ENCODE measurements around the gene DDIT3. TPM values are rescaled to one million over a fixed set of nuclear protein-coding genes. Genes with fewer than 3 reads are reported as not detected.
A peak's percentile ranks its signal among the peaks of the same experiment; 100 is the strongest.

Gene DDIT3
- polyA plus RNA-seq, 3 donors: 9.3 to 163 (median 9.4) TPM

GRCh38 chr12:57534991-57535543 lies 14.8 kb upstream of the DDIT3 start:
- H3K4me2 ChIP-seq (replicated peaks; ENCODE audit: extremely low read depth, low read length, poor library complexity, severe bottlenecking): no peak overlapping the region
- H2AFZ ChIP-seq (ENCODE audit: insufficient read depth, low read depth, low read length, poor library complexity, severe bottlenecking): no peak overlapping the region
- no peak overlapping the region for H3K4me3 ChIP-seq (replicated peaks in 1 of 3; ENCODE audit: low read depth in 2 of 3, low read length in 3 of 3)
- H3K9me3 ChIP-seq (replicated peaks in 1 of 2; ENCODE audit: control insufficient read depth in 1 of 2, insufficient read depth in 1 of 2, low read length in 2 of 2): no peaks in the 10 kb centered on the region
- Mint-ChIP-seq H3K36me3 (peaks cover 77 to 92% of the 10 kb centered on the region in 2 donors), H3K27ac (no peak overlapping the region), H3K9me3 (no peaks in the 10 kb centered on the region), H3K4me1 (no peaks in the 10 kb centered on the region), H3K4me3 (no peak overlapping the region), H3K27me3 (ENCODE audit: low read depth in 3 of 3) (no peaks in the 10 kb centered on the region)
- peaks cover 68 to 94% of the 10 kb centered on the region in 2 donors for H3K36me3 ChIP-seq (replicated peaks in 1 of 2; ENCODE audit: control insufficient read depth in 1 of 2, insufficient read depth in 2 of 2, low read length in 2 of 2)
- intact Hi-C loops (cut with micrococcal nuclease): no loop called here
- H3K9ac ChIP-seq (ENCODE audit: insufficient read depth, low read length, poor library complexity, severe bottlenecking): no peak overlapping the region
- H3K27me3 ChIP-seq (ENCODE audit: control insufficient read depth in 2 of 2, insufficient read depth in 2 of 2, low read length in 2 of 2): no peaks in the 10 kb centered on the region
- H4K20me1 ChIP-seq (ENCODE audit: insufficient read depth, low read length): peaks cover 24% of the 10 kb centered on the region
- WGBS (ENCODE audit: insufficient coverage): 100% methylated on average over 2 of the region's 3 CpGs
- no peaks in the 10 kb centered on the region for H3K79me2 ChIP-seq (ENCODE audit: insufficient read depth, low read length)
- no peak overlapping the region for H3K27ac ChIP-seq (ENCODE audit: low read depth in 1 of 2, low read length in 2 of 2)
- TF ChIP-seq, protein P1, sequence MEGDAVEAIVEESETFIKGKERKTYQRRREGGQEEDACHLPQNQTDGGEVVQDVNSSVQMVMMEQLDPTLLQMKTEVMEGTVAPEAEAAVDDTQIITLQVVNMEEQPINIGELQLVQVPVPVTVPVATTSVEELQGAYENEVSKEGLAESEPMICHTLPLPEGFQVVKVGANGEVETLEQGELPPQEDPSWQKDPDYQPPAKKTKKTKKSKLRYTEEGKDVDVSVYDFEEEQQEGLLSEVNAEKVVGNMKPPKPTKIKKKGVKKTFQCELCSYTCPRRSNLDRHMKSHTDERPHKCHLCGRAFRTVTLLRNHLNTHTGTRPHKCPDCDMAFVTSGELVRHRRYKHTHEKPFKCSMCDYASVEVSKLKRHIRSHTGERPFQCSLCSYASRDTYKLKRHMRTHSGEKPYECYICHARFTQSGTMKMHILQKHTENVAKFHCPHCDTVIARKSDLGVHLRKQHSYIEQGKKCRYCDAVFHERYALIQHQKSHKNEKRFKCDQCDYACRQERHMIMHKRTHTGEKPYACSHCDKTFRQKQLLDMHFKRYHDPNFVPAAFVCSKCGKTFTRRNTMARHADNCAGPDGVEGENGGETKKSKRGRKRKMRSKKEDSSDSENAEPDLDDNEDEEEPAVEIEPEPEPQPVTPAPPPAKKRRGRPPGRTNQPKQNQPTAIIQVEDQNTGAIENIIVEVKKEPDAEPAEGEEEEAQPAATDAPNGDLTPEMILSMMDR (IDR thresholded peaks at IDR 0.05): no peak
- no peak for DNase-seq
- no peaks in the 10 kb centered on the region for H3K4me1 ChIP-seq (ENCODE audit: control insufficient read depth in 1 of 2, insufficient read depth in 2 of 2, low read length in 2 of 2)

DNA sequence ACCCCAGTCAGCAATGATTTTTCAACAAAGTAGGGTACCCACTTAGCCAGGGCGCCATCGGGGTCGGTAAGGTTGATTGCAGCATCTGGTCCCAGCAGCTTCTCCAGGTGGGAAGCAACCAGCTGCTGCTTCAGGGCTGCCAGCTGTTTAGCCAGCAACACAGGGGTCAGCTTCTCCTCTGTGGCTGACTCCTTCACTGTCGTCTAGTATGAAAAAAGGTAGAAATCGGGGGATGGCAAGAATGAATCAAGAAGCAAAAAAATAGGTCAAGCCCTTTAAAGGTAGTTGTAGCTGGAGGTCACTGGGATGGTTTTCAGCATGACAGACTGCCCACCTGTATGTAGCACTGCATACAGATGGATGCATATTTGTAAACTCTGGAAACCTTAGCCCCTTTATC lies 13.9 kb upstream of the DDIT3 start:
- no peak for DNase-seq
- no peak overlapping the region for H2AFZ ChIP-seq (ENCODE audit: insufficient read depth, low read depth, low read length, poor library complexity, severe bottlenecking)
- no peaks in the 10 kb centered on the region for H3K4me1 ChIP-seq (ENCODE audit: control insufficient read depth in 1 of 2, insufficient read depth in 2 of 2, low read length in 2 of 2)
- no peaks in the 10 kb centered on the region for H3K27me3 Mint-ChIP-seq (ENCODE audit: low read depth in 3 of 3)
- intact Hi-C loops (cut with micrococcal nuclease): no loop called here
- H3K36me3 Mint-ChIP-seq: peaks cover 78 to 92% of the 10 kb centered on the region in 2 donors
- peak overlapping the region in 1 of 2 donors; percentile 31 for H3K27ac ChIP-seq (ENCODE audit: low read depth in 1 of 2, low read length in 2 of 2)
- peaks cover 27% of the 10 kb centered on the region for H4K20me1 ChIP-seq (ENCODE audit: insufficient read depth, low read length)
- H3K36me3 ChIP-seq (replicated peaks in 1 of 2; ENCODE audit: control insufficient read depth in 1 of 2, insufficient read depth in 2 of 2, low read length in 2 of 2): peaks cover 74 to 93% of the 10 kb centered on the region in 2 donors
- no peaks in the 10 kb centered on the region for H3K4me1 Mint-ChIP-seq
- H3K4me2 ChIP-seq (replicated peaks; ENCODE audit: extremely low read depth, low read length, poor library complexity, severe bottlenecking): no peak overlapping the region
- H3K9ac ChIP-seq (ENCODE audit: insufficient read depth, low read length, poor library complexity, severe bottlenecking): no peak overlapping the region
- no peaks in the 10 kb centered on the region for H3K9me3 ChIP-seq (replicated peaks in 1 of 2; ENCODE audit: control insufficient read depth in 1 of 2, insufficient read depth in 1 of 2, low read length in 2 of 2)
- no peaks in the 10 kb centered on the region for H3K79me2 ChIP-seq (ENCODE audit: insufficient read depth, low read length)
- peak overlapping the region in 2 of 7 donors; percentile 18 to 46 for H3K27ac Mint-ChIP-seq
- no peaks in the 10 kb centered on the region for H3K9me3 Mint-ChIP-seq
- no peak overlapping the region for H3K4me3 ChIP-seq (replicated peaks in 1 of 3; ENCODE audit: low read depth in 2 of 3, low read length in 3 of 3)
- no peaks in the 10 kb centered on the region for H3K27me3 ChIP-seq (ENCODE audit: control insufficient read depth in 2 of 2, insufficient read depth in 2 of 2, low read length in 2 of 2)
- no peak overlapping the region for H3K4me3 Mint-ChIP-seq
- TF ChIP-seq, protein P1 (IDR thresholded peaks at IDR 0.05): no peak
- WGBS (ENCODE audit: insufficient coverage): 93% methylated on average over 3 of the region's 5 CpGs
